ENCODE results near the gene TCN1. TPM values are rescaled to one million over a fixed set of nuclear protein-coding genes. Genes with fewer than 3 reads are reported as not detected.

TCN1 gene
- total and polyA plus RNA-seq, 2 of the 8 experiments (the other 6 are each of a cell fraction or from before 2014, with no cell fraction given), result not detected

GRCh38 chr11:59833602-59834001 lies 32.7 kb downstream of the TCN1 start:
- Histone ChIP-seq H3K79me2 (ENCODE audit: control insufficient read depth in 1 of 2, insufficient read depth in 2 of 2, low read length in 2 of 2) (no peaks in the 10 kb centered on the region), H3K14ac (ENCODE audit: insufficient read length) (no peak overlapping the region), H3K9me3 (ENCODE audit: insufficient read depth in 2 of 2, low read depth in 1 of 2, low read length in 1 of 2) (no peaks in the 10 kb centered on the region), H4K5ac (ENCODE audit: insufficient read length, low read depth, low read length) (no peak overlapping the region), H3K4me1 (replicated peaks in 1 of 4; ENCODE audit: control insufficient read depth in 3 of 4, insufficient read depth in 4 of 4, low read length in 3 of 4) (no peaks in the 10 kb centered on the region), H2BK20ac (ENCODE audit: low read length) (no peak overlapping the region), H2BK12ac (ENCODE audit: low read depth, low read length) (no peak overlapping the region), H4K8ac (ENCODE audit: extremely low read depth, insufficient read depth, low read length) (no peak overlapping the region), H3K4me2 (ENCODE audit: insufficient read depth in 1 of 2, low read depth in 2 of 2, low read length in 2 of 2) (no peak overlapping the region), H3K4ac (replicated peaks; ENCODE audit: insufficient read length, low read depth, low read length) (no peak overlapping the region), H2BK120ac (replicated peaks; ENCODE audit: low read depth, low read length) (no peak overlapping the region), H3K23me2 (ENCODE audit: low read depth, low read length) (no peaks in the 10 kb centered on the region), H3K9ac (replicated peaks in 1 of 4; ENCODE audit: extremely low read depth in 1 of 4, low read depth in 3 of 4, low read length in 3 of 4) (no peak overlapping the region), H3K18ac (ENCODE audit: extremely low read depth, low read length) (no peak overlapping the region), H3K56ac (replicated peaks; ENCODE audit: insufficient read length, low read depth, low read length) (no peak overlapping the region), H3K27ac (ENCODE audit: low read depth, low read length) (no peak overlapping the region), H3K27me3 (replicated peaks in 1 of 4; ENCODE audit: control insufficient read depth in 3 of 4, extremely low read depth in 1 of 4, insufficient read depth in 3 of 4, low read length in 3 of 4) (no peaks in the 10 kb centered on the region), H4K20me1 (replicated peaks in 1 of 2; ENCODE audit: control insufficient read depth in 1 of 2, insufficient read depth in 2 of 2, low read length in 2 of 2) (no peaks in the 10 kb centered on the region), H2BK15ac (ENCODE audit: low read length) (no peak overlapping the region), H2AK5ac (ENCODE audit: low read depth, low read length) (no peak overlapping the region), H3K23ac (ENCODE audit: insufficient read length) (no peak overlapping the region), H2BK5ac (ENCODE audit: low read depth, low read length) (no peak overlapping the region), H2AFZ (ENCODE audit: low read length) (no peak overlapping the region), H3K79me1 (ENCODE audit: low read depth, low read length) (no peaks in the 10 kb centered on the region), H4K91ac (replicated peaks; ENCODE audit: insufficient read length, low read length) (no peak overlapping the region), H3K36me3 (ENCODE audit: control insufficient read depth in 2 of 4, insufficient read depth in 4 of 4, low read length in 3 of 4) (no peaks in the 10 kb centered on the region), H3K4me3 (ENCODE audit: extremely low read depth in 1 of 4, insufficient read depth in 2 of 4, low read depth in 3 of 4, low read length in 4 of 4) (no peak overlapping the region)
- no peak for DNase-seq (ENCODE audit: low read depth in 1 of 2, low spot score in 2 of 2)
- TF ChIP-seq RNF2 (IDR thresholded peaks at IDR 0.05; ENCODE audit: borderline replicate concordance, low read depth, low read length, missing control alignments, poor library complexity, severe bottlenecking), result no peak
- ChIA-PET CTCF (ENCODE audit: partially characterized antibody) (interaction anchor here (1.6 kb wide), 1 partner anchor 85 kb away, joined by 4 read pairs; no protein-coding TSS in a partner anchor), POLR2A (ENCODE audit: partially characterized antibody) (no interaction called here)
- 92% methylated on average over 2 of the region's 2 CpGs; no CpG with 5 or more reads in 1 of the 2 experiments for WGBS, 2 experiments (ENCODE audit: extremely low coverage in 1 of 2, insufficient coverage in 1 of 2, insufficient read length in 1 of 2, insufficient replicate concordance in 2 of 2, low coverage in 1 of 2, low lambda C conversion rate in 2 of 2, missing lambda C conversion rate in 1 of 2)
- FAIRE-seq, result no peak

Measured in H1 (cell line).